B cell (primary cell): ENCODE results near the gene LOC128125822.

Experiments
- ATAC-seq: fragments of 200-7000 bp; cut with Tn5 transposase; one replicate; pipeline ENCODE4 v1.10.0; 2021; ENCODE audit warnings: low read depth, mild to moderate bottlenecking, moderate number of reproducible peaks, moderate library complexity
- CTCF ChIA-PET: fragments of 350-600 bp; sonication (Branson Sonifier 250); formaldehyde crosslinking; loops from one replicate; lab custom pipeline; 2021; ENCODE audit warnings: antibody characterized with exemption, inconsistent platforms; lab: Charles Lee
- POLR2A ChIA-PET: fragments of 350-600 bp; sonication (Branson Sonifier 250); formaldehyde crosslinking; loops from one replicate; lab custom pipeline; 2021; ENCODE audit warnings: antibody characterized with exemption; lab: Charles Lee
- DNase-seq: peaks from one replicate; pipeline ENCODE4 v3.0.0; 2013
- H2AFZ ChIP-seq: 2 replicates; pipeline ENCODE4 v1.6.1; 2012; ENCODE audit warnings: mild to moderate bottlenecking, low read depth, low read length; ENCODE audit not compliant: insufficient read depth, poor library complexity, severe bottlenecking
- H3K27ac ChIP-seq, 2 donors: 1 replicate in 1 of 2; 2 replicates in 1 of 2; pipeline ENCODE4 v1.5.1; 2012 to 2013; ENCODE audit warnings: low read length in 2 of 2, mild to moderate bottlenecking in 2 of 2, moderate library complexity in 1 of 2
- H3K27me3 ChIP-seq, 4 experiments: fragments of 200-600 bp in 1 of 4; sonication (generic) in 1 of 4; replicated peaks in 1 of 4; 1 replicate in 2 of 4; 2 replicates in 2 of 4; pipeline versions ENCODE4 v1.6.1 to v1.7.0; 2013 to 2016; ENCODE audit warnings: low read length in 3 of 4, mild to moderate bottlenecking in 2 of 4, mixed read lengths in 1 of 4, moderate library complexity in 1 of 4; ENCODE audit not compliant: insufficient read depth in 4 of 4, control insufficient read depth in 3 of 4; ENCODE audit errors: control extremely low read depth in 1 of 4
- H3K36me3 ChIP-seq, 2 experiments: replicated peaks in 1 of 2; 1 replicate in 1 of 2; 2 replicates in 1 of 2; pipeline versions ENCODE4 v1.6.1 to v1.7.1; 2013; ENCODE audit warnings: low read length in 1 of 2; ENCODE audit not compliant: insufficient read depth in 2 of 2, control insufficient read depth in 1 of 2; ENCODE audit errors: control extremely low read depth in 1 of 2, extremely low read depth in 1 of 2
- H3K4me1 ChIP-seq, 2 donors: fragments of 200-600 bp in 1 of 2; sonication (generic) in 1 of 2; 1 replicate in 1 of 2; 2 replicates in 1 of 2; pipeline versions ENCODE4 v1.5.1 to v1.6.1; 2013 to 2017; ENCODE audit warnings: low read length in 2 of 2; ENCODE audit not compliant: control insufficient read depth in 2 of 2, insufficient read depth in 2 of 2
- H3K4me2 ChIP-seq: replicated peaks from 2 replicates; pipeline ENCODE3; 2012; ENCODE audit warnings: mild to moderate bottlenecking, low read depth, low read length; ENCODE audit not compliant: poor library complexity, severe bottlenecking
- H3K4me3 ChIP-seq, 5 experiments: fragments of 200-600 bp in 1 of 5; sonication (generic) in 1 of 5; 1 replicate in 3 of 5; 2 replicates in 2 of 5; pipeline versions ENCODE4 v1.5.1 to v1.7.0; 2011 to 2016; ENCODE audit warnings: low read length in 4 of 5, mild to moderate bottlenecking in 4 of 5, low read depth in 2 of 5, control low read depth in 1 of 5, moderate library complexity in 1 of 5; ENCODE audit not compliant: insufficient read depth in 1 of 5; ENCODE audit errors: control extremely low read depth in 1 of 5, extremely low read depth in 1 of 5
- H3K79me2 ChIP-seq: fragments of 200-600 bp; sonication (generic); one replicate; pipeline ENCODE4 v1.6.0; 2016; ENCODE audit warnings: low read length; ENCODE audit not compliant: control insufficient read depth, insufficient read depth
- H3K9ac ChIP-seq: fragments of 200-600 bp; sonication (generic); 2 replicates; pipeline ENCODE4 v1.6.1; 2017; ENCODE audit warnings: mild to moderate bottlenecking, low read length, moderate library complexity
- H3K9me3 ChIP-seq, 3 donors: one replicate each; pipeline versions ENCODE4 v1.6.1 to v1.7.1; 2013; ENCODE audit warnings: low read length in 2 of 3; ENCODE audit not compliant: control insufficient read depth in 2 of 3, insufficient read depth in 1 of 3; ENCODE audit errors: control extremely low read depth in 1 of 3
- H4K20me1 ChIP-seq: 2 replicates; pipeline ENCODE4 v1.6.0; 2012; ENCODE audit warnings: mild to moderate bottlenecking, low read length; ENCODE audit not compliant: insufficient read depth, control insufficient read depth, poor library complexity, severe bottlenecking
- H3K27ac Mint-ChIP-seq: one replicate; pipeline ENCODE4 v1.8.0; 2021; ENCODE audit warnings: mixed read lengths
- H3K27me3 Mint-ChIP-seq: one replicate; pipeline ENCODE4 v1.8.0; 2021; ENCODE audit warnings: mixed read lengths
- H3K4me1 Mint-ChIP-seq: one replicate; pipeline ENCODE4 v1.8.0; 2021; ENCODE audit warnings: mixed read lengths
- H3K4me3 Mint-ChIP-seq: one replicate; pipeline ENCODE4 v1.8.0; 2021; ENCODE audit warnings: mixed read lengths
- H3K9me3 Mint-ChIP-seq: one replicate; pipeline ENCODE4 v1.8.0; 2022; ENCODE audit warnings: mixed read lengths; ENCODE audit not compliant: insufficient read depth
- CTCF ChIP-seq: fragments of 200-600 bp; IDR thresholded peaks from one replicate; pipeline ENCODE4 v1.8.0; 2022; ENCODE audit warnings: antibody characterized with exemption, mild to moderate bottlenecking
- EZH2 ChIP-seq: IDR thresholded peaks from 2 replicates; pipeline ENCODE4 v1.6.1; 2012; ENCODE audit warnings: borderline replicate concordance, low read depth, mild to moderate bottlenecking, moderate library complexity, low read length; ENCODE audit not compliant: insufficient read depth, poor library complexity, severe bottlenecking
- WGBS: methylation state at CpG from one replicate; pipeline ENCODE4 v1.1.5; 2013; ENCODE audit warnings: missing lambda C conversion rate; ENCODE audit not compliant: insufficient coverage; 5-methylcytosine and 5-hydroxymethylcytosine counted together
- intact Hi-C: fragments of 100-400 bp; cut with micrococcal nuclease; formaldehyde crosslinking; loops from one replicate; pipeline ENCODE4 v1.10.0; 2022

LOC128125822 gene

GRCh38 chr6:63589952-63590411 is 17.7 kb downstream of the LOC128125822 start:
- H3K9ac ChIP-seq = no peak overlapping the region
- no peak overlapping the region for H3K27ac ChIP-seq
- ChIA-PET CTCF (no interaction called here), POLR2A (no interaction called here)
- no peak overlapping the region for H2AFZ ChIP-seq
- no peaks in the 10 kb centered on the region for H3K79me2 ChIP-seq
- ATAC-seq = no peak
- no peak overlapping the region for H3K4me2 ChIP-seq
- H3K27ac Mint-ChIP-seq = no peak overlapping the region
- no peaks in the 10 kb centered on the region for H3K4me1 ChIP-seq
- H4K20me1 ChIP-seq = no peaks in the 10 kb centered on the region
- TF ChIP-seq CTCF (no peak), EZH2 (no peak)
- H3K4me3 Mint-ChIP-seq = no peak overlapping the region
- no peaks in the 10 kb centered on the region for H3K4me1 Mint-ChIP-seq
- WGBS = 100% methylated on average over 1 of the region's 2 CpGs
- intact Hi-C loops = no loop called here
- H3K4me3 ChIP-seq = no peak overlapping the region
- no peaks in the 10 kb centered on the region for H3K9me3 ChIP-seq
- DNase-seq = no peak
- H3K27me3 ChIP-seq = peaks cover 0 to 3% (median 0%) of the 10 kb centered on the region in 4 experiments
- H3K9me3 Mint-ChIP-seq = no peaks in the 10 kb centered on the region
- no peaks in the 10 kb centered on the region for H3K27me3 Mint-ChIP-seq
- no peaks in the 10 kb centered on the region for H3K36me3 ChIP-seq

GRCh38 chr6:63592886-63593285 is 20.6 kb downstream of the LOC128125822 start:
- TF ChIP-seq EZH2 = no peak
- no peak for TF ChIP-seq CTCF
- no peaks in the 10 kb centered on the region for H3K79me2 ChIP-seq
- no peaks in the 10 kb centered on the region for H3K27me3 Mint-ChIP-seq
- no peak overlapping the region for H3K27ac ChIP-seq
- H2AFZ ChIP-seq = no peak overlapping the region
- CTCF ChIA-PET = interaction anchor here (1.6 kb wide), 1 partner anchor 167 kb away, joined by 5 read pairs; no protein-coding TSS in a partner anchor
- H3K9me3 ChIP-seq = no peaks in the 10 kb centered on the region
- peaks cover 0 to 2% (median under 1%) of the 10 kb centered on the region in 4 experiments for H3K27me3 ChIP-seq
- WGBS = 97% methylated on average over 6 of the region's 7 CpGs
- no peak overlapping the region for H3K4me3 Mint-ChIP-seq
- H3K4me3 ChIP-seq = no peak overlapping the region
- H3K4me2 ChIP-seq = no peak overlapping the region
- intact Hi-C loops = no loop called here
- no peaks in the 10 kb centered on the region for H3K36me3 ChIP-seq
- H4K20me1 ChIP-seq = no peaks in the 10 kb centered on the region
- no peak overlapping the region for H3K9ac ChIP-seq
- POLR2A ChIA-PET = no interaction called here
- H3K4me1 ChIP-seq = peaks cover 2 to 3% of the 10 kb centered on the region in 2 donors
- DNase-seq (no peak), ATAC-seq (no peak)
- H3K27ac Mint-ChIP-seq = no peak overlapping the region
- peaks cover 3% of the 10 kb centered on the region for H3K4me1 Mint-ChIP-seq
- no peaks in the 10 kb centered on the region for H3K9me3 Mint-ChIP-seq
